MCF 10A (cell line): ENCODE data around the gene PAWR. TPM values are rescaled to one million over a fixed set of nuclear protein-coding genes. Genes with fewer than 3 reads are reported as not detected.
"Not testable (repeated sequence)": the region's sequence is repeated elsewhere in the genome, so short reads cannot be mapped to it uniquely, and the experiment has no call there.

Source experiments
- BruUV-seq: library from RNA; stranded (reverse); fragments of 400-500 nt; replicated peaks from 2 replicates; lab custom pipeline; 2021; lab: Mats Ljungman, UMichigan
- CTCF ChIA-PET: fragments of 300-600 bp; sonication (Branson Sonifier 250); formaldehyde crosslinking; extraction: SDS; loops from one replicate; lab custom pipeline; 2021; ENCODE audit warnings: antibody characterized with exemption, inconsistent platforms; lab: Yijun Ruan, JAX
- POLR2A ChIA-PET: fragments of 300-600, 350-650 bp; sonication (Branson Sonifier 250); formaldehyde crosslinking; extraction: SDS; loops from one replicate; lab custom pipeline; 2020; ENCODE audit warnings: antibody characterized with exemption, inconsistent platforms; lab: Yijun Ruan, JAX
- DNase-seq: peaks from one replicate; pipeline ENCODE4 v3.0.0-alpha.2; 2018; ENCODE audit not compliant: unreplicated experiment
- H3K27ac Mint-ChIP-seq: one replicate; pipeline ENCODE4 v1.8.0; 2022; ENCODE audit warnings: mild to moderate bottlenecking, low read depth, mixed read lengths; ENCODE audit not compliant: unreplicated experiment
- H3K27me3 Mint-ChIP-seq: one replicate; pipeline ENCODE4 v1.8.0; 2022; ENCODE audit warnings: mixed read lengths; ENCODE audit not compliant: insufficient read depth, unreplicated experiment
- H3K36me3 Mint-ChIP-seq: one replicate; pipeline ENCODE4 v1.8.0; 2022; ENCODE audit warnings: mild to moderate bottlenecking, moderate library complexity, mixed read lengths; ENCODE audit not compliant: insufficient read depth, unreplicated experiment
- H3K4me1 Mint-ChIP-seq: one replicate; pipeline ENCODE4 v1.8.0; 2022; ENCODE audit warnings: mixed read lengths; ENCODE audit not compliant: insufficient read depth, unreplicated experiment
- H3K4me3 Mint-ChIP-seq: one replicate; pipeline ENCODE4 v1.8.0; 2022; ENCODE audit warnings: mild to moderate bottlenecking, moderate library complexity, mixed read lengths; ENCODE audit not compliant: unreplicated experiment
- H3K9me3 Mint-ChIP-seq: one replicate; pipeline ENCODE4 v1.8.0; 2022; ENCODE audit warnings: mixed read lengths; ENCODE audit not compliant: unreplicated experiment
- intact Hi-C: fragments of 100-400 bp; cut with micrococcal nuclease; formaldehyde crosslinking; loops from 2 replicates; pipeline ENCODE4 v1.14.1; 2022
- total RNA-seq: library from RNA; stranded (reverse); gene quantifications from 2 replicates; pipeline ENCODE4 v1.2.3, GENCODE V29; 2022
- TF ChIP-seq, protein P1 (sequence below): fragments of 200-600 bp; IDR thresholded peaks from one replicate; pipeline ENCODE4 v1.8.0; 2022; ENCODE audit warnings: antibody characterized with exemption, mild to moderate bottlenecking; ENCODE audit not compliant: unreplicated experiment

PAWR gene
- total RNA-seq, 1 experiment from 2014 or later: 330 TPM

DNA sequence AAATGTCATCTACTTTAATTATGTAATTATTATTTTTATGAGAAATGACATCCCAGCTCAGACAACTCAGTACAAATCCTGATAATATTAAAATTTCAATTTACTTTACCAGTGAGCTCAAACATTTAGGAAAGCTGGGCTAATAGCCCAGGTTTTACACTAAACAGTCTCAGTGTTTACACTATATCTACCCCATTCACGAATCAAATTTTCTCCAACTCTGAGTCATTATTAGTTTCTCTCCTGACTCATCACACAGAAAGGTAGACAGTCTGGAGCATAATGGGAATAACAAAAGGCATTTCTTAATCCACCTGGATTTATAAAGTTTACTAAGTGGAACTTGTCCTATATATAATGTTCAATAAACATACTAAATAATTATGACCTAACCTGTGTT is 5.7 kb downstream of the PAWR start:
- peak overlapping the region; percentile 96 for H3K27ac Mint-ChIP-seq
- BruUV-seq: no TSS peak
- no peaks in the 10 kb centered on the region for H3K9me3 Mint-ChIP-seq
- peaks cover 5% of the 10 kb centered on the region for H3K36me3 Mint-ChIP-seq
- peak; percentile 82 for DNase-seq
- TF ChIP-seq, protein P1, sequence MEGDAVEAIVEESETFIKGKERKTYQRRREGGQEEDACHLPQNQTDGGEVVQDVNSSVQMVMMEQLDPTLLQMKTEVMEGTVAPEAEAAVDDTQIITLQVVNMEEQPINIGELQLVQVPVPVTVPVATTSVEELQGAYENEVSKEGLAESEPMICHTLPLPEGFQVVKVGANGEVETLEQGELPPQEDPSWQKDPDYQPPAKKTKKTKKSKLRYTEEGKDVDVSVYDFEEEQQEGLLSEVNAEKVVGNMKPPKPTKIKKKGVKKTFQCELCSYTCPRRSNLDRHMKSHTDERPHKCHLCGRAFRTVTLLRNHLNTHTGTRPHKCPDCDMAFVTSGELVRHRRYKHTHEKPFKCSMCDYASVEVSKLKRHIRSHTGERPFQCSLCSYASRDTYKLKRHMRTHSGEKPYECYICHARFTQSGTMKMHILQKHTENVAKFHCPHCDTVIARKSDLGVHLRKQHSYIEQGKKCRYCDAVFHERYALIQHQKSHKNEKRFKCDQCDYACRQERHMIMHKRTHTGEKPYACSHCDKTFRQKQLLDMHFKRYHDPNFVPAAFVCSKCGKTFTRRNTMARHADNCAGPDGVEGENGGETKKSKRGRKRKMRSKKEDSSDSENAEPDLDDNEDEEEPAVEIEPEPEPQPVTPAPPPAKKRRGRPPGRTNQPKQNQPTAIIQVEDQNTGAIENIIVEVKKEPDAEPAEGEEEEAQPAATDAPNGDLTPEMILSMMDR: no peak
- CTCF ChIA-PET: interaction anchor here (1.3 to 2.6 kb wide), 3 partner anchors 10 to 137 kb away, joined by 5 to 15 read pairs (median 8); no protein-coding TSS in a partner anchor
- intact Hi-C loops: loop anchor here (5.0 kb wide), 3 partner anchors 48 to 278 kb away; no protein-coding TSS in a partner anchor
- POLR2A ChIA-PET: interaction anchor here (0.6 to 11.0 kb wide), 10 partner anchors 7 to 480 kb away, joined by 3 to 103 read pairs (median 27); partner anchors contain the start of genes PAWR and PPP1R12A
- H3K4me1 Mint-ChIP-seq: peaks cover 39% of the 10 kb centered on the region
- H3K4me3 Mint-ChIP-seq: peak overlapping the region; percentile 87
- no peaks in the 10 kb centered on the region for H3K27me3 Mint-ChIP-seq

DNA sequence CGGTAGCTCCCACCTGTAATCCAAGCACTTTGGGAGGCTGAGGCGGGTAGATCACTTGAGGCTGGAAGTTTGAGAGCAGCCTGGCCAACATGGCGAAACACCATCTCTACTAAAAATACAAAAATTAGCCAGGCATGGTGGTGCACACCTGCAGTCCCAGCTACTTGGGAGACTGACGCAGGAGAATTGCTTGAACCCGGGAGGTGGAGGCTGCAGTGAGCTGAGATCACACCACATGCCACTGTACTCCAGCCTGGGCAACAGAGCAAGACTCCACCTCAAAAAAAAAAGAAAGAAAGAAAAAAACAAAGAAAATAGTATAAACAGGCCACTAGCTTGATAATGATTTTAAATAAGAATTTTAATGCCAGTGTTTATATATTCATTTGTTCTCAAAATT is 6.4 kb downstream of the PAWR start:
- H3K9me3 Mint-ChIP-seq, H3K4me3 Mint-ChIP-seq: not testable (repeated sequence)

DNA sequence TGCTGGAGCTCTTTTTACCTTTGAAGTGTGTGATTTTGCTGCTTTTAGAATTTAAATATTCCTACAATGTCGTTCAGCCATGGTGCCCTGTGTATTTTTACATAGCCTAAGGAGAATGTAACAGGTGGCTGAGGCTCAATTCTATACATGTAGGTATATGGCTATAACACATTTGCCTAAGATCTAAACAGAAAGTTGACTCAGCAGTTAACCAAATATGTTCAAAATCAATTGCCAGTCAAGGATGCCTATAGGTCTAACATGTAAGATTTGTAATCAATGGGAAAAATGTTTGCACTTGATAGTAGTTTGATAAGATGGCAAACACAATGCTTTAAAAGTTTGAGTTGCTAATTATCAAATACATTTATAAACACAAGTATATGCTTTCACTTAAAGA is 8.2 kb downstream of the PAWR start:
- H3K4me1 Mint-ChIP-seq: peaks cover 59% of the 10 kb centered on the region
- CTCF ChIA-PET: interaction anchor here (1.1 to 4.0 kb wide), 2 partner anchors 9 to 12 kb away, joined by 3 to 18 read pairs; partner anchors contain the start of gene PAWR
- TF ChIP-seq, protein P1: no peak
- no peak for DNase-seq
- H3K36me3 Mint-ChIP-seq: peaks cover 11% of the 10 kb centered on the region
- no peaks in the 10 kb centered on the region for H3K27me3 Mint-ChIP-seq
- no peak overlapping the region for H3K4me3 Mint-ChIP-seq
- no peaks in the 10 kb centered on the region for H3K9me3 Mint-ChIP-seq
- POLR2A ChIA-PET: interaction anchor here (0.7 to 6.7 kb wide), 4 partner anchors 10 to 253 kb away, joined by 3 to 62 read pairs (median 4); partner anchors contain the start of gene PAWR
- intact Hi-C loops: no loop called here
- peak overlapping the region; percentile 85 for H3K27ac Mint-ChIP-seq
- no TSS peak for BruUV-seq

More for the DNA sequence above, 6.4 kb downstream of the PAWR start:
- CTCF ChIA-PET: interaction anchor here (1.2 to 2.6 kb wide), 3 partner anchors 21 to 264 kb away, joined by 5 to 15 read pairs (median 6); no protein-coding TSS in a partner anchor
- H3K36me3 Mint-ChIP-seq, DNase-seq, intact Hi-C loops, H3K27me3 Mint-ChIP-seq, BruUV-seq: not testable (repeated sequence)
- Mint-ChIP-seq H3K27ac (peak overlapping the region; percentile 31), H3K4me1 (peaks cover 46% of the 10 kb centered on the region)
- POLR2A ChIA-PET: interaction anchor here (0.9 to 11.0 kb wide), 8 partner anchors 8 to 249 kb away, joined by 3 to 103 read pairs (median 5); partner anchors contain the start of gene PAWR

DNA sequence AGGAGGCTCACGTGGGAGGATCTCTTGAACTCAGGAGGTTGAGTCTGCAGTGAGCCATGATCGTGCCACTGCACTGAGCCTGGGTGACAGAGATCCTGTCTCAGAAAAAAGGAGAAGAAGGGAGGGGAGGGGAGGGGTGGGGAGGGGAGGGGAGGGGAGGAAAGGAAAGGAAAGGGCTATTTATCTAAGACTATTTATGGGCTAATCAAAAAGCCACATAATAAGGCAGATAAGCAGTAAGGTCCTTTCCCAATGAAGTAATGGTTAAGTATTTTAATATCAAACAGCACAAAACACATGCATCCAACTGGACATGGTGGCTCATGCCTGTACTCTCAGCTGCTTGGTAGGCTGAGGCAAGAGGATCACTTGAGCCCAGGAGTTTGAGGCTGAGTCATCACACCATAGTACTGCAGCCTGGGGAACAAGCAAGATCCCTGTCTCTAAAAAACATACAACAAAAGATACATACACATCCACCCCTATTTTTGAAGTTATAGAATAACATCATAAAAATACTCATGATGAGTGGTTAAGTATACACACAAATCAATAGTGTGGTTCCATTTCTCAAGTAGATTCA is 9.7 kb downstream of the PAWR start:
- ChIA-PET CTCF (interaction anchor here (0.5 to 4.0 kb wide), 5 partner anchors 10 to 1369 kb away, joined by 3 to 18 read pairs (median 4); partner anchors contain the start of gene PAWR), POLR2A (interaction anchor here (0.6 to 6.7 kb wide), 4 partner anchors 8 to 39 kb away, joined by 3 to 62 read pairs (median 5); partner anchors contain the start of gene PAWR)
- intact Hi-C loops: no loop called here
- peak overlapping the region; percentile 65 for H3K27ac Mint-ChIP-seq
- no peak overlapping the region for H3K4me3 Mint-ChIP-seq
- BruUV-seq: no TSS peak
- no peaks in the 10 kb centered on the region for H3K9me3 Mint-ChIP-seq
- TF ChIP-seq, protein P1: no peak
- no peaks in the 10 kb centered on the region for H3K27me3 Mint-ChIP-seq
- peak; percentile 74 for DNase-seq
- peaks cover 11% of the 10 kb centered on the region for H3K36me3 Mint-ChIP-seq
- H3K4me1 Mint-ChIP-seq: peaks cover 59% of the 10 kb centered on the region
